Astrocyte (in vitro differentiated cells and primary cell): ENCODE results near the gene ZFYVE21. TPM values are rescaled to one million over a fixed set of nuclear protein-coding genes. Genes with fewer than 3 reads are reported as not detected.

ENCODE experiments used
- DNase-seq: peaks from one replicate; pipeline ENCODE4 v3.0.0-alpha.2; 2010; ENCODE audit warnings: low read depth
- FAIRE-seq: peaks from 2 replicates; lab custom pipeline; 2011; peaks lifted over from hg19 to GRCh38; lab: Jason Lieb, UNC
- H2AFZ ChIP-seq: 2 replicates; pipeline ENCODE4 v1.6.0; 2012; ENCODE audit warnings: low read depth, low read length, inconsistent platforms
- H3K27ac ChIP-seq: 2 replicates; pipeline ENCODE4 v1.5.1; 2011; ENCODE audit warnings: low read depth, low read length, inconsistent platforms
- H3K27me3 ChIP-seq: 2 replicates; pipeline ENCODE4 v1.6.0; 2011; ENCODE audit warnings: low read length, inconsistent platforms; ENCODE audit not compliant: insufficient read depth
- H3K36me3 ChIP-seq: 2 replicates; pipeline ENCODE4 v1.5.1; 2011; ENCODE audit warnings: low read length, inconsistent platforms; ENCODE audit not compliant: insufficient read depth
- H3K4me1 ChIP-seq: 2 replicates; pipeline ENCODE4 v1.5.1; 2011; ENCODE audit warnings: low read length, inconsistent platforms; ENCODE audit not compliant: insufficient read depth
- H3K4me2 ChIP-seq: 2 replicates; pipeline ENCODE4 v1.6.0; 2012; ENCODE audit warnings: low read length, inconsistent platforms
- H3K4me3 ChIP-seq: 2 replicates; pipeline ENCODE4 v1.5.1; 2011; ENCODE audit warnings: low read depth, mild to moderate bottlenecking, low read length, inconsistent platforms; ENCODE audit not compliant: insufficient read depth
- H3K79me2 ChIP-seq: 2 replicates; pipeline ENCODE4 v1.6.0; 2012; ENCODE audit warnings: mild to moderate bottlenecking, low read length, inconsistent platforms; ENCODE audit not compliant: insufficient read depth
- H3K9ac ChIP-seq: 2 replicates; pipeline ENCODE4 v1.6.0; 2012; ENCODE audit warnings: mild to moderate bottlenecking, low read length, inconsistent platforms
- H3K9me3 ChIP-seq: 2 replicates; pipeline ENCODE4 v1.5.1; 2012; ENCODE audit warnings: low read depth, mild to moderate bottlenecking, low read length, inconsistent platforms; ENCODE audit not compliant: insufficient read depth
- H4K20me1 ChIP-seq: 2 replicates; pipeline ENCODE4 v1.6.0; 2012; ENCODE audit warnings: low read length, inconsistent platforms; ENCODE audit not compliant: insufficient read depth
- H3K27ac Mint-ChIP-seq: one replicate; pipeline ENCODE4 v1.8.0; 2021; ENCODE audit warnings: mild to moderate bottlenecking, mixed read lengths; ENCODE audit not compliant: unreplicated experiment
- H3K27me3 Mint-ChIP-seq: one replicate; pipeline ENCODE4 v1.8.0; 2021; ENCODE audit warnings: low read depth, mixed read lengths; ENCODE audit not compliant: unreplicated experiment
- H3K36me3 Mint-ChIP-seq: one replicate; pipeline ENCODE4 v1.8.0; 2021; ENCODE audit warnings: low read depth, mixed read lengths; ENCODE audit not compliant: unreplicated experiment
- H3K4me1 Mint-ChIP-seq: one replicate; pipeline ENCODE4 v1.8.0; 2021; ENCODE audit warnings: low read depth, mixed read lengths; ENCODE audit not compliant: unreplicated experiment
- H3K4me3 Mint-ChIP-seq: one replicate; pipeline ENCODE4 v1.8.0; 2021; ENCODE audit warnings: mild to moderate bottlenecking, moderate library complexity, mixed read lengths; ENCODE audit not compliant: unreplicated experiment
- H3K9me3 Mint-ChIP-seq: one replicate; pipeline ENCODE4 v1.8.0; 2021; ENCODE audit warnings: mild to moderate bottlenecking, mixed read lengths; ENCODE audit not compliant: unreplicated experiment
- EZH2 ChIP-seq: IDR thresholded peaks from 2 replicates; pipeline ENCODE4 v1.6.1; 2012; ENCODE audit warnings: mild to moderate bottlenecking, low read length, inconsistent platforms; ENCODE audit not compliant: insufficient read depth
- total RNA-seq: library from RNA; stranded (reverse); gene quantifications from 2 replicates; pipeline ENCODE4 v1.2.1, GENCODE V29; 2021
- TF ChIP-seq, protein P1 (sequence below): IDR thresholded peaks from 2 replicates; pipeline ENCODE4 v1.5.1; 2011; ENCODE audit warnings: low read depth, mild to moderate bottlenecking, inconsistent platforms, low read length, moderate library complexity; ENCODE audit not compliant: insufficient read depth

Gene ZFYVE21
- total RNA-seq, 1 donor from 2014 or later, result 41.7 TPM

DNA sequence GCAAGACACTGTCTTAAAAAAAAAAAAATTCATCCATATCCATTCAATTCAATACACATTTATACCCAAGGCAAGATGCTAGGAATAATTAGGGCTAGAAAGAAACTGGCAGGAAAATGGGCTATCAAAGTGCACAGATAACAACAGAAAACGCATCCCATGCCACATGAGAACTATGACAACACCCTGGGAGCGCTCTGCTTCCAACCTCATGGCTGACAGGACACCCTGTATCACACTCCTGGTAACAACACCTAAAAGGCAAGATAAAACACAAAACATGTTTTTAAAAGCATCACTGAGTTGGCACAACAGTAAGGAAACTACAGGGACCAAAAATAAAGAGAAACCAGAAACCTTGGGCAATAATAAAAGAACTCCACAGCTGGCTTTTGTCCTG is 54.9 kb downstream of the ZFYVE21 start:
- H3K4me2 ChIP-seq, result no peak overlapping the region
- no peaks in the 10 kb centered on the region for H3K4me1 Mint-ChIP-seq
- H3K27me3 ChIP-seq, result no peaks in the 10 kb centered on the region
- H4K20me1 ChIP-seq, result no peaks in the 10 kb centered on the region
- H3K9me3 ChIP-seq, result no peaks in the 10 kb centered on the region
- peaks cover 6% of the 10 kb centered on the region for H3K36me3 Mint-ChIP-seq
- no peak overlapping the region for H3K27ac Mint-ChIP-seq
- TF ChIP-seq, protein P1, sequence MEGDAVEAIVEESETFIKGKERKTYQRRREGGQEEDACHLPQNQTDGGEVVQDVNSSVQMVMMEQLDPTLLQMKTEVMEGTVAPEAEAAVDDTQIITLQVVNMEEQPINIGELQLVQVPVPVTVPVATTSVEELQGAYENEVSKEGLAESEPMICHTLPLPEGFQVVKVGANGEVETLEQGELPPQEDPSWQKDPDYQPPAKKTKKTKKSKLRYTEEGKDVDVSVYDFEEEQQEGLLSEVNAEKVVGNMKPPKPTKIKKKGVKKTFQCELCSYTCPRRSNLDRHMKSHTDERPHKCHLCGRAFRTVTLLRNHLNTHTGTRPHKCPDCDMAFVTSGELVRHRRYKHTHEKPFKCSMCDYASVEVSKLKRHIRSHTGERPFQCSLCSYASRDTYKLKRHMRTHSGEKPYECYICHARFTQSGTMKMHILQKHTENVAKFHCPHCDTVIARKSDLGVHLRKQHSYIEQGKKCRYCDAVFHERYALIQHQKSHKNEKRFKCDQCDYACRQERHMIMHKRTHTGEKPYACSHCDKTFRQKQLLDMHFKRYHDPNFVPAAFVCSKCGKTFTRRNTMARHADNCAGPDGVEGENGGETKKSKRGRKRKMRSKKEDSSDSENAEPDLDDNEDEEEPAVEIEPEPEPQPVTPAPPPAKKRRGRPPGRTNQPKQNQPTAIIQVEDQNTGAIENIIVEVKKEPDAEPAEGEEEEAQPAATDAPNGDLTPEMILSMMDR, result no peak
- no peak for TF ChIP-seq EZH2
- H3K9ac ChIP-seq, result no peak overlapping the region
- H3K4me1 ChIP-seq, result no peaks in the 10 kb centered on the region
- FAIRE-seq, result no peak
- H2AFZ ChIP-seq, result no peak overlapping the region
- H3K4me3 Mint-ChIP-seq, result no peak overlapping the region
- no peak for DNase-seq
- H3K36me3 ChIP-seq, result no peaks in the 10 kb centered on the region
- H3K27ac ChIP-seq, result no peak overlapping the region
- H3K27me3 Mint-ChIP-seq, result no peaks in the 10 kb centered on the region
- no peak overlapping the region for H3K4me3 ChIP-seq
- no peaks in the 10 kb centered on the region for H3K79me2 ChIP-seq
- H3K9me3 Mint-ChIP-seq, result no peaks in the 10 kb centered on the region

DNA sequence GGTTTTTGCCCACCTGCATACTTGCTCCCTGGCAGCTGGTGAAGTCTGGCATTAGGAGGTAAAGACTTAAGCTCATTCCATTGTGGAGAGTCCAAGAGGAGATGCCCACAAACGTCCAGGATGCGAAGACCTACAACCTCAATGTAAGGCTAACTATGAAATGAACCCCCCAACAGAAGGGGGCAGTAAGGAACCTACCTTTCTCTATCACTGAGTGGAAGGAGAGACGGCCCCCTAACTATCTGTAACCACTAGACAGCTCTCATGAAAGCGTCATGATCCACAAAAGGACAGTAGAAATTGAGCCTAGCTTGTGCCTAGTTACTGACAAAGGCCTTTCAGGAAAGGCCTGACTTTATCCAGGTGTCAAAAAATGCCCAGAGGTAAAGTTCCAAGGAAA is 55.3 kb downstream of the ZFYVE21 start:
- H3K4me3 Mint-ChIP-seq, result no peak overlapping the region
- no peaks in the 10 kb centered on the region for H3K4me1 ChIP-seq
- no peaks in the 10 kb centered on the region for H3K9me3 Mint-ChIP-seq
- no peak overlapping the region for H3K27ac Mint-ChIP-seq
- H3K79me2 ChIP-seq, result no peaks in the 10 kb centered on the region
- H3K4me2 ChIP-seq, result no peak overlapping the region
- H3K36me3 ChIP-seq, result no peaks in the 10 kb centered on the region
- H3K4me3 ChIP-seq, result no peak overlapping the region
- no peaks in the 10 kb centered on the region for H3K27me3 ChIP-seq
- DNase-seq, result no peak
- TF ChIP-seq, protein P1, result no peak
- TF ChIP-seq EZH2, result no peak
- H3K27me3 Mint-ChIP-seq, result no peaks in the 10 kb centered on the region
- H3K4me1 Mint-ChIP-seq, result no peaks in the 10 kb centered on the region
- H2AFZ ChIP-seq, result no peak overlapping the region
- H4K20me1 ChIP-seq, result no peaks in the 10 kb centered on the region
- no peak overlapping the region for H3K9ac ChIP-seq
- H3K27ac ChIP-seq, result no peak overlapping the region
- FAIRE-seq, result no peak
- H3K9me3 ChIP-seq, result no peaks in the 10 kb centered on the region
- H3K36me3 Mint-ChIP-seq, result peaks cover 6% of the 10 kb centered on the region

GRCh38 chr14:103772078-103772712 is 56.6 kb downstream of the ZFYVE21 start:
- H3K4me3 Mint-ChIP-seq, result no peak overlapping the region
- Histone ChIP-seq H3K27me3 (no peaks in the 10 kb centered on the region), H3K9me3 (no peaks in the 10 kb centered on the region), H3K79me2 (no peaks in the 10 kb centered on the region), H3K27ac (no peak overlapping the region), H3K9ac (no peak overlapping the region), H4K20me1 (no peaks in the 10 kb centered on the region), H2AFZ (no peak overlapping the region), H3K4me3 (no peak overlapping the region), H3K36me3 (no peaks in the 10 kb centered on the region), H3K4me1 (no peaks in the 10 kb centered on the region), H3K4me2 (no peak overlapping the region)
- DNase-seq (no peak), FAIRE-seq (no peak)
- H3K9me3 Mint-ChIP-seq, result no peaks in the 10 kb centered on the region
- no peaks in the 10 kb centered on the region for H3K27me3 Mint-ChIP-seq
- peaks cover 8% of the 10 kb centered on the region for H3K36me3 Mint-ChIP-seq
- TF ChIP-seq, protein P1, result no peak
- TF ChIP-seq EZH2, result no peak
- no peaks in the 10 kb centered on the region for H3K4me1 Mint-ChIP-seq
- no peak overlapping the region for H3K27ac Mint-ChIP-seq
